ENCODE measurements around the gene SOCS2.

Gene SOCS2

GRCh38 chr12:93592641-93593406 is 20.3 kb downstream of the SOCS2 start:
- DNase-seq (ENCODE audit: extremely low read depth, insufficient read length), result no peak
- TF ChIP-seq CTCF (IDR thresholded peaks at IDR 0.05; ENCODE audit: insufficient read depth, low read length, poor library complexity, severe bottlenecking), result no peak
- no peaks in the 10 kb centered on the region for H3K36me3 ChIP-seq (ENCODE audit: control insufficient read depth, insufficient read depth, low read length)
- no peaks in the 10 kb centered on the region for H3K27me3 ChIP-seq (replicated peaks; ENCODE audit: control insufficient read depth, insufficient read depth, low read length)
- no peak overlapping the region for H3K4me3 ChIP-seq (replicated peaks; ENCODE audit: low read depth, low read length)

DNA sequence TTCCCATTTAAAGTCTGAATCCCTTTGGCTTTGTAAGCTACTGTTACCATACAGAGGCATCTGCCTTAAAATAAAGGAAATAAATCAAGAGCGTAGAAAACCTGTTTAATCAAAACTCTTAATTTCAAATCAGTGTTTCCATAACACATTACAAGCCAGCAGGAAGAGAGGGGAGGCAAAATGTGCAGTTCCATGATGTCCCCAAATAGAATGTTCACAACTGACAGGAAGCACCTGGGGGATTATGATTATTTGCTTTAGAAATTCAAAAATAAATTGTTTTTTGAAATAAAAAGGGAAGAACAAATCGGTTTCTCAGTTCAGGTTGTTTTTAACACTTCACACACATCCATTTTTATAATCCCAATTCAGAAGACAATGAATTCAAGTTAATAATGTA is 21.4 kb downstream of the SOCS2 start:
- DNase-seq (ENCODE audit: extremely low read depth, insufficient read length), result no peak
- Histone ChIP-seq H3K4me3 (replicated peaks; ENCODE audit: low read depth, low read length) (no peak overlapping the region), H3K27me3 (replicated peaks; ENCODE audit: control insufficient read depth, insufficient read depth, low read length) (no peaks in the 10 kb centered on the region), H3K36me3 (ENCODE audit: control insufficient read depth, insufficient read depth, low read length) (no peaks in the 10 kb centered on the region)
- no peak for TF ChIP-seq CTCF (IDR thresholded peaks at IDR 0.05; ENCODE audit: insufficient read depth, low read length, poor library complexity, severe bottlenecking)

DNA sequence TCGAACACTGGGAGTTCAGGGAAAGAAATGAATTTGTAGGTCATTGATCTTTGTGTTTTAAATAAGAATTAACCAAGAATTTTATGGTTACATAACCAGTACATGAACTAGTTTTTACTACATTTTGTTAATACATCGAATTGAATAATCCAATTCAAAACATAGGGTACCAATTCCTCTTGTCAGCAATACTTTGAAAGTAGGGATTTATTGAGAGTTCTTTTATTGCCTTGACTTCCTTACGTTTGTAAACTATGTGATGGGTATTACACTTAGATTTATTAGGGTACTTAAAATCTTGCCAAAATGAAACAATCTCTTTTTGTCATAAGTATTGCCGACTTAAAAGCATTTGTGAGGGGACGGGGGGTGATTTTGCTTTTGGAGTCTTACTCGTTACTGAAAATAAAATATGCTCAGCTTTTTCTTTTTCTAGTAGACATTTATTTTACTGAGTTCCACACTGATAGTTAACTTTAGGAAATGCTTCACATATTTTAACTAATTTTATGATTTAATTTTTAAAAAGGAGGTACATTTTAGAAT is 22.4 kb downstream of the SOCS2 start:
- no peaks in the 10 kb centered on the region for H3K27me3 ChIP-seq (replicated peaks; ENCODE audit: control insufficient read depth, insufficient read depth, low read length)
- no peaks in the 10 kb centered on the region for H3K36me3 ChIP-seq (ENCODE audit: control insufficient read depth, insufficient read depth, low read length)
- no peak for TF ChIP-seq CTCF (IDR thresholded peaks at IDR 0.05; ENCODE audit: insufficient read depth, low read length, poor library complexity, severe bottlenecking)
- DNase-seq (ENCODE audit: extremely low read depth, insufficient read length), result no peak
- no peak overlapping the region for H3K4me3 ChIP-seq (replicated peaks; ENCODE audit: low read depth, low read length)

DNA sequence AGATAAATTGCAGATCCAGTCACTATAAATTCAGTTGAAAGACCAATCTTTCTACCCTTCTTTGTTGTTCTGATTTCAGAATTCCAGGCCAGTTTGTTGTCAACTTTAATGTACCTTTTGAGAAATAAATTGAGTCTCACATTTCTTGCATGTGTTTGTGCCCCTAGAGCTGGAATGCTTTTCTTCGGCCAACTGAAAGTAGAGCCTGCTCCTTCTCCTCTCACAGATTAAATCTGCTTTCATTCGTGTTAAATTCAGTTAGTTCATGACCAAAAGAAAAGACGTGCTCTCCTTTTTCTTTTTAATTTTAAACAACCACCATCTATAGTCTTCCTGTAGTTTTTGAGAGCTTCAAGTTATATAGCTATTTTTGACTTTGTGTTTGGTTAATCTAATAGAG is 22.9 kb downstream of the SOCS2 start:
- Histone ChIP-seq H3K4me3 (replicated peaks; ENCODE audit: low read depth, low read length) (no peak overlapping the region), H3K36me3 (ENCODE audit: control insufficient read depth, insufficient read depth, low read length) (no peaks in the 10 kb centered on the region), H3K27me3 (replicated peaks; ENCODE audit: control insufficient read depth, insufficient read depth, low read length) (no peaks in the 10 kb centered on the region)
- no peak for DNase-seq (ENCODE audit: extremely low read depth, insufficient read length)
- TF ChIP-seq CTCF (IDR thresholded peaks at IDR 0.05; ENCODE audit: insufficient read depth, low read length, poor library complexity, severe bottlenecking), result no peak

- no peak for TF ChIP-seq CTCF (IDR thresholded peaks at IDR 0.05; ENCODE audit: insufficient read depth, low read length, poor library complexity, severe bottlenecking)
- Histone ChIP-seq H3K27me3 (replicated peaks; ENCODE audit: control insufficient read depth, insufficient read depth, low read length) (no peaks in the 10 kb centered on the region), H3K36me3 (ENCODE audit: control insufficient read depth, insufficient read depth, low read length) (no peaks in the 10 kb centered on the region), H3K4me3 (replicated peaks; ENCODE audit: low read depth, low read length) (no peak overlapping the region)
- no peak for DNase-seq (ENCODE audit: extremely low read depth, insufficient read length)
Measured at GRCh38 chr12:93597608-93598007, 25.1 kb downstream of the SOCS2 start.

Data from GM06990 (cell line).